T-helper 1 cell treated with Interleukin-12 subunit alpha and Interleukin-12 subunit beta and Interleukin-4 antibody, amounts not matched to agents 30 ng/mL and 1 ng/mL, for 36 hours (primary cell): ENCODE measurements around the gene WT1. TPM values are rescaled to one million over a fixed set of nuclear protein-coding genes. Genes with fewer than 3 reads are reported as not detected.

Experiments
- intact Hi-C: fragments of 100-400 bp; cut with micrococcal nuclease; formaldehyde crosslinking; loops from one replicate; pipeline ENCODE4 v1.15.1; 2024
- total RNA-seq: library from RNA; stranded (reverse); gene quantifications from 2 replicates; pipeline ENCODE4 v1.2.3, GENCODE V29; 2022

Gene WT1
- total RNA-seq, 1 donor from 2014 or later, result not detected

DNA sequence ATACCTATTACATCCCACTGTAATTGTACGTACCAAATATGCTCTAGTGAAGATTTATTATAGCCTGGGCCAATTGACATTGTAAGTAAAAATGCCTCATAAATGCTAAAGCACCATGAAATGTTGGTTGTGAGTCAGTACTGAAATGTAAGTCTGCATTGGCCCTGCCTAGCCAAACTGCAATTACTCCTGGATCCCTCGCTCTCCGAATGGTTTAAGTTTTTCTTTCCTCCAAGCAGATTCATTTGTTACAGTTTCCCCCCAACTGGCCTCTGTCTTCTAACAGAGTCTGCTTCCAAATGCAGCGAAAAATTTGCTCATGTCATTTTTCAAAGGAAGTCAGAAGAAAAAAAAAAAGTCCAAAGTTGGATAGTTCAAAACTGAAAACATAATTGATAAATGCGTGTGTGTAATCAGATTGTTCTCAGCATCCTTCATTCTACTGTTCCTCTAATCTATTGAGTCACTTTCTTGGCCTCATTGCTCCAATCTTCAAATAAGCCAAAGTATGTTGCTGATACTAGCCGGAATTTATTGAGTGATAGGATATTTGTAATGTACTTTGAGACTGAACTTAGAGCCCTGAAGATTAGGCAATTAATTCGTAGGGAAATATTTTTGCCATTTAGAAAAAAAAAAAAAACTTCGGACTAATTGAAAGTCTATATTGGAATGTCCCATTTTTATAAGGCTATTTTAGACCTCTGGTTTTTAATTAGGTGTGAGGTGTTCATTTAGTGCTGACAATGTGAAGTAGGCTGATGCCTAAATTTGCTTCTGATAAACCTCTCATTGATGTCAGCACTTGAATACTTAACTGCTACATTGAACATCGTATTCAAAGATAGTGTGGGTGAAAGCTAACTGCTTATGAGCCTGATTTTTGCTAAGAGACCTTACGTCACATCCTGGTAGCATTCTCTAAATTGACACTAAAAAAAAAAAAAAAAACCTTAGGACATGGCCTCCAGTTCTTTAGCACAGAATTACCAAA is 93.4 kb downstream of the WT1 start:
- intact Hi-C loops, result no loop called here

DNA sequence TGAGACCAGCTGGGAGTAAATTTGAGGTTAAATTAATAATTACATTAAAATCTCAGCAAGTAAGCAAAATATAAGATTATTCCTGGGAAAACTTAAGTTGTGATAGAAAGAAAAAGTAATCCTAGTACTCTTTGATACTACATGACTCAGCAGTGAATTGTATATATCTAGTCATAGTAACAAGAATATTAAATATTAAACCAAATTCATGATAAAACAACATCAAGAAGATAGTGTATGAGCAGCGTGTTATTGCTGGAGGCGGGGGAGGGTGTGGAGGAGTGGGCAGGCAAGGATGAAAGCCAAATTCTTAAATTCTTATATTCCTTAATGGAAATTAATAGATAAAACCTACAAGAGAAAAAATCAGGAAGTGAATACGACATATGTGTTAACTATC is 95.2 kb downstream of the WT1 start:
- intact Hi-C loops, result no loop called here

Other genes with a start within 250 kb of the WT1 start
- gene EIF3M, start 148.3 kb upstream of the WT1 start, total RNA-seq, result 196 and 212 TPM in 2 replicates